ENCODE data around the gene SDC4. TPM values are rescaled to one million over a fixed set of nuclear protein-coding genes. Genes with fewer than 3 reads are reported as not detected.

SDC4 gene
- total and polyA plus RNA-seq, 9 of the 15 experiments (the other 6 are each of a cell fraction or from before 2014, with no cell fraction given) = 2.1 to 10.7 (median 6.3) TPM

- TF ChIP-seq ZNF511 (CRISPR knock-in tag; IDR thresholded peaks at IDR 0.05) = no peak
- TF ChIP-seq RBM14 (IDR thresholded peaks at IDR 0.05; ENCODE audit: borderline replicate concordance, insufficient read depth, low read depth, low read length) = no peak
- no peak for TF ChIP-seq RNF2 (IDR thresholded peaks at IDR 0.05)
- no peak for TF ChIP-seq C11orf30 (IDR thresholded peaks at IDR 0.05; ENCODE audit: low read depth)
- peak; percentile 77 to 89 (median 84) for TF ChIP-seq CTCF (IDR thresholded peaks at IDR 0.05 in 2 of 3, conservative IDR thresholded peaks at IDR 0.05 in 1 of 3; ENCODE audit: insufficient read depth in 2 of 3, low read depth in 1 of 3, low read length in 3 of 3)
- no peak for TF ChIP-seq ZNF140 (CRISPR knock-in tag; IDR thresholded peaks at IDR 0.05)
- no peak for TF ChIP-seq ZNF197 (CRISPR knock-in tag; IDR thresholded peaks at IDR 0.05; ENCODE audit: low read depth)
- no peak for TF ChIP-seq ARID2 (IDR thresholded peaks at IDR 0.05)
- TF ChIP-seq E2F8 (IDR thresholded peaks at IDR 0.05; ENCODE audit: low read depth, partially characterized antibody) = no peak
- TF ChIP-seq PURB (CRISPR knock-in tag; IDR thresholded peaks at IDR 0.05; ENCODE audit: low read depth) = no peak
- no peak for TF ChIP-seq CREB1 (IDR thresholded peaks at IDR 0.05)
- TF ChIP-seq CREB1 (CRISPR knock-in tag; IDR thresholded peaks at IDR 0.05) = no peak
- no peak for TF ChIP-seq ZNF584 (CRISPR knock-in tag; IDR thresholded peaks at IDR 0.05; ENCODE audit: low read depth)
- peak; percentile 26 to 67; a peak in 3 of 4 replicates for TF ChIP-seq RAD21 (CRISPR knock-in tag; conservative IDR thresholded peaks at IDR 0.05 in 1 of 2, IDR thresholded peaks at IDR 0.05 in 1 of 2)
- TF ChIP-seq POLR2G (IDR thresholded peaks at IDR 0.05; ENCODE audit: low read depth, low read length) = no peak
- no peak for TF ChIP-seq BRD9 (IDR thresholded peaks at IDR 0.05; ENCODE audit: low read depth, partially characterized antibody)
- no peak for TF ChIP-seq POU5F1 (IDR thresholded peaks at IDR 0.05; ENCODE audit: borderline replicate concordance, low read depth, low read length, partially characterized antibody)
- peak in 1 of 2 experiments; percentile 37 for TF ChIP-seq E2F6 (IDR thresholded peaks at IDR 0.05; ENCODE audit: borderline replicate concordance in 1 of 2, extremely low read depth in 1 of 2, insufficient read depth in 1 of 2, insufficient read length in 1 of 2, low read depth in 1 of 2, low read length in 1 of 2, poor library complexity in 1 of 2, severe bottlenecking in 1 of 2)
- TF ChIP-seq ZNF830 (CRISPR knock-in tag; IDR thresholded peaks at IDR 0.05) = no peak
- no peak for TF ChIP-seq PRPF4 (IDR thresholded peaks at IDR 0.05; ENCODE audit: insufficient read depth, low read depth, low read length, poor library complexity, severe bottlenecking)
- TF ChIP-seq ZNF717 (CRISPR knock-in tag; IDR thresholded peaks at IDR 0.05) = no peak
- TF ChIP-seq ZBTB7A (IDR thresholded peaks at IDR 0.05; ENCODE audit: borderline replicate concordance, control insufficient read depth, low read depth, low read length) = no peak
These were observed 36.5 kb downstream of the SDC4 start (continued) for GRCh38 chr20:45311589-45312211.

All from K562 (cell line).